AG09319 (cell line): Measurements from ENCODE around the gene SGSM1.

Source experiments
- DNase-seq: peaks from one replicate; pipeline ENCODE4 v3.0.0-alpha.2; 2010; ENCODE audit warnings: low read depth; ENCODE audit errors: extremely low read depth
- TF ChIP-seq, protein P1 (sequence below): IDR thresholded peaks from 2 replicates; pipeline ENCODE4 v1.5.1; 2011; ENCODE audit warnings: low read depth, mild to moderate bottlenecking, inconsistent platforms, low read length, moderate library complexity

SGSM1 gene

DNA sequence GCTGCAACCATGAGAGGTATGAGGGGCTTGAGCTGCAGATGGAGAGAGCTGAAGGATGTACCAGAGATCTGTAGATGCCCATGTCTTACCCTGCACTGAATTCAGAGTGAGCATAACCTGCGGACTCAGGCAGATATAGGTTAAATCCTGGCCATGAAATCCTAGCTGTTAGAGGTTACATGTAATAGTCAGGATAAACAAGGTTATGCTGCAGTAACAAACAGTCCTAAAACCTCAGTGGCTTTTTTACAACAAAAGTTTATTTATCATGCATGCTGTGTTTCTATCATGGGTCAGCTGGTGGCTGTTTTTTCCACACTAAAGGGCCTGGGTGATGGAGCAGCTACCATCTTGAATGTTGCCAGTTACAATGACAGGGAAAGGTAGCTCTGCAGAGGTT, 70.7 kb downstream of the SGSM1 start:
- DNase-seq, result no peak
- TF ChIP-seq, protein P1, sequence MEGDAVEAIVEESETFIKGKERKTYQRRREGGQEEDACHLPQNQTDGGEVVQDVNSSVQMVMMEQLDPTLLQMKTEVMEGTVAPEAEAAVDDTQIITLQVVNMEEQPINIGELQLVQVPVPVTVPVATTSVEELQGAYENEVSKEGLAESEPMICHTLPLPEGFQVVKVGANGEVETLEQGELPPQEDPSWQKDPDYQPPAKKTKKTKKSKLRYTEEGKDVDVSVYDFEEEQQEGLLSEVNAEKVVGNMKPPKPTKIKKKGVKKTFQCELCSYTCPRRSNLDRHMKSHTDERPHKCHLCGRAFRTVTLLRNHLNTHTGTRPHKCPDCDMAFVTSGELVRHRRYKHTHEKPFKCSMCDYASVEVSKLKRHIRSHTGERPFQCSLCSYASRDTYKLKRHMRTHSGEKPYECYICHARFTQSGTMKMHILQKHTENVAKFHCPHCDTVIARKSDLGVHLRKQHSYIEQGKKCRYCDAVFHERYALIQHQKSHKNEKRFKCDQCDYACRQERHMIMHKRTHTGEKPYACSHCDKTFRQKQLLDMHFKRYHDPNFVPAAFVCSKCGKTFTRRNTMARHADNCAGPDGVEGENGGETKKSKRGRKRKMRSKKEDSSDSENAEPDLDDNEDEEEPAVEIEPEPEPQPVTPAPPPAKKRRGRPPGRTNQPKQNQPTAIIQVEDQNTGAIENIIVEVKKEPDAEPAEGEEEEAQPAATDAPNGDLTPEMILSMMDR, result no peak

DNA sequence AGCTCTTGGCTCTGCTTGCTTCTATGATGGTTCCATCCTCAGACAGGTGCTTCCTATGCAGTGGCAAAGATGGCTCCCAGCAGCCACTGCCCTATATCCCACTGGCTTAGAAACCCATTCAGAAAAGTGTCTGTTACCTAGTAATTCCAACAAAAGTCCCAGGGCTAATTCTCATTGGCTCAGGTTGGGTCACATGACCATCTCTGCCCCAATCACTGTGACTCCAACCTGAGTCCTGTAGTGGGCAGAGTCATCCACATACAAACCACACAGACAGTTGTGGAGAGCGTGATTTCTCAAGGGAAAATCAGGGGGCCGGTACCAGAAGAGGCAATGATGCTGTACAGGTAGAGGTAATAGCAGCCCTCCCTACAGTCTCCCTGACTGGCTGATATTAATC, 73.0 kb downstream of the SGSM1 start:
- TF ChIP-seq, protein P1, result no peak
- no peak for DNase-seq

DNA sequence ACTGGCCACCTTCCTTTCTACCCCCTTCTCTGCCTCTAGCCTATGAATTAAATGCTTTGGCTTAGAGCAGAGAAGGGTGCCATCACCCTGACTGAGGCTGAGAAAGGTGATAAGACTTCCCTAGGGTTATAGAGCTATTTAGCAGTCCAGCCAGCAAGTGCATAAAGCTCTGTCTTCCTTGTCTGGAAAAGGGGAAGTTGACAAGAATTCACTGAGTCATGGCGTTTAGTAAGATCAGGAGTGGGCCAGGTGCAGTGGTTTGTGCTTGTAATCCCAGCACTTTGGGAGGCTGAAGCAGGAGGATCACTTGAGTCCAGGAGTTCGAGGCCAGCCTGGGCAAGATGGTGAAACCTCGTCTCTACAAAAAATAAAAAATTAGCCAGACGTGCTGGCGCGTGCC, 77.4 kb downstream of the SGSM1 start:
- TF ChIP-seq, protein P1, result no peak
- no peak for DNase-seq

DNA sequence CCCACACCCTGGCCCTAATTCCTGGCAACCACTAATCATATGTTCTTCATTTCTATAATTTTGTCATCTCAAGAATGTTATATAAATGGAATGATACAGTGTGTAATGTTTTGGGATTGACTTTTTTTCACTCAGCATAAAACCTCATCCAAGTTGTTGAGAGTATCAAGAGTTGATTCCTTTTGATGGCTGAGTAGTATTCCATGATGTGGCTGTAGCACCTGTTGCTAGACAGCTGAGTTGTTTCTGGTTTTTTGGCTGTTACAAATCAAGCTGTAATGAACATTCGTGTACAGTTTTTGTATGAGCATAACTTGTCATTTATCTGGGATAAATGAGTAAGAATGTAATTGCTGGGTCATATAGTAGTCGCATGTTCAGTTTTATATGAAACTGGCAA, 81.2 kb downstream of the SGSM1 start:
- TF ChIP-seq, protein P1, result no peak
- no peak for DNase-seq

DNA sequence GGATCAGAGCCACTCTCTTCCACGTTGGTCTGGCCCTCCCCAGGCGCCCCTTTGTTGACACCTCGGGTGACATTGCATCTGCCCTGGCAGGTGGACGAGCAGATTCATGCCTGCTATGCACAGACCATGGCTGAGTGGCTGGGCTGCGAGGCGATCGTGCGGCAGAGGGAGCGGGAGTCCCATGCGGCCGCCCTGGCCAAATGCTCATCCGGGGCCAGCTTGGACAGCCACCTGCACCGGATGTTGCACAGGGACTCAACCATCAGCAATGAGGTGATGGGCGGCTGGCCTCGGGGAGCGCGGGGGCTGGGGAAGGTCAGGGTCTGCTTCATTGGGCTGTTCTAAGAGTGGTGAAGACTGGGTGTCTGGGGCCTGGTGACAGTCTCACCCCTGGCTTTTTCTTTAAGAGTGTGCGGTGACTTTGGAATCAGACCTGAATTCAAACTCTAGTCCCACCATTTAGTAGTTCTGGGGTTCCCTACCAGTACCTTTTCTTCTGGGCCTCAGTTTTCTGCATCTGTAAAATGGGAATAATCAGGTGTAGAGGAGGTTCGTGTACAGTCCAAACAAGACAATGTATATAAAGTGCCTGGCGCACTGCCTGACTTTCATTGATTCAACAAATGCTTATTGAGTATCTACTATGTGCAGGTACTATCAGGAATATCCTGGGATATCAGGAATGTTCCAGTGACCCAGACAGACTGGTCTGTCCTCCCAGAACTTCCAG, 87.5 kb downstream of the SGSM1 start:
- TF ChIP-seq, protein P1, result no peak

DNA sequence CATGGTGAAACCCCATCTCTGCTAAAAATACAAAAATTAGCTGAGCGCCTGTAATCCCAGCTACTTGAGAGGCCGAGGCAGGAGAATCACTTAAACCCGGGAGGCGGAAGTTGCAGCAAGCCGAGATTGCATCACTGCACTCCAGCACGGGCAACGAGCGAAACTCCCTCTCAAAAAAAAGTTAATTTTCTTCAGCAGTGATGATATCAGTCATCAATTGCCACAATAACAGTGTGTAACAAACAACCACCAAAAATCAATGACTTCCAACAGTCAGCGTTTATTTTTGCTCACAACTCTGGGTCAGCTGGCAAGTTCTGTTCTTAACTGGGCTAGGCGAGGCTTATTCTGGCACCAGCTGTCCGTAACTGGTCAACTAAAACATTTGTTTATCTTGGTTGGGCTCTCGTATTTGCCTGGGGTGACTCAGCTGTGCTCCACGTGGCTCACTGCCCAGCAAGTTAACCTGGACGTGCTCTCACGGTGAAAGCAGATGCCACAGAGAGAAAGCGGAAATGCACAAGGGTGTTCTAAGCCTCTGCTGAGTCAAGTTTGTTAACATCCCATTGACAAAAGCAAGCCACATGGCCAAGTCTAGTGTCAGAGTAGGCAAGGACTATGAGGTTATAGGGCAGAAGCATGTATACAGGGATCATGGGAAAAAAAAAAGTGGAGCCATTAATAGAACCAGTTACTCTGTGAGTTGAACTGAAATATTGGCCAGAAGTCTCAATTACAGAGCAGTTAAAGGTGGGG, 88.4 kb downstream of the SGSM1 start:
- TF ChIP-seq, protein P1, result no peak
- DNase-seq, result peak; percentile 76

More for the DNA sequence above, 87.5 kb downstream of the SGSM1 start:
- no peak for DNase-seq

DNA sequence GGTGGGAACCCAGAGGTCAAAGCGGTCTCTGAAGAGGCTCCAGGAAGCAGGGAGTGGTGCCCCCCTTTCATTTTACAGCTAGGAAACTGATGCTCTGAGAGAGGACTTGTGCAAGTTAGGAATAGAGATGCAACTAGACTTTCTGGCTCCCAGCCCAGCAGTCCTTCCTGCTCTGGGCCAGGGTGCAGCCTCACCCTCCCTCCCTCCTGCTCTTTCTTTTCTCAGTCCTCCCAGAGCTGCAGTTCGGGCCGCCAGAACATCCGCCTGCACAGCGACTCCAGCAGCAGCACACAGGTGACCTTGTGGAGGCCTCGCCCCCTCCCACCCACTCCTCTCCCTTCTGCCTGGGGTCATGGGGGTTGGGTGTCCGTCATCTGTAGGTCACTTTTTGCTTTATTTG, 89.0 kb downstream of the SGSM1 start:
- TF ChIP-seq, protein P1, result no peak
- peak; percentile 7 for DNase-seq
